ENCODE data around the gene BOK.

DNA sequence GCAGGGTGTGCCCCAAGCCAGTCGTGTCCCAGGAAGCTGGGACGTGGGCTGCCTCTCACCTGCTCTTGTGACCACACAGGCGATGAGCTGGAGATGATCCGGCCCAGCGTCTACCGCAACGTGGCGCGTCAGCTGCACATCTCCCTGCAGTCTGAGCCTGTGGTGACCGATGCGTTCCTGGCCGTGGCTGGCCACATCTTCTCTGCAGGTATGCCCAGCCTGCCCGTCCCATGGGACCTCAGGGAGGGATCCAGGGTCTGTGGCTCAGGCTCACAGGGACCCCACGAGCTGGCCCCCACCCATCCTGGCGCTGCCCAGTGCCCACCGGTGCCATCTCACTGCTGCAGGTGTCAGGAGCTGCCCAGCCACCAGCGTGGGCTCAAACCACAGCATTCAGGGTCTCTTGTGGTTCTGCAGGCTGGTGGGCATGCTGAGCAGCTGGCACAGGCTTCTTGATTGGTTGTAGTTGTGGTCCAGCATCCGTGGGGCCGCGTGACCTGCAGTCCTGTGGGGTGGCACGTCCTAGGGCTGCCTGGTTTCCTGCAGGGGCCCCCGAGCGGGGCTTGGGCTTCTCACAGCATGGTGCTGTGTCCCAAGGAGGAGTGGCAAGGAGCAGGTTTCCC lies 3.8 kb downstream of the BOK start:
- TF ChIP-seq, protein P1, sequence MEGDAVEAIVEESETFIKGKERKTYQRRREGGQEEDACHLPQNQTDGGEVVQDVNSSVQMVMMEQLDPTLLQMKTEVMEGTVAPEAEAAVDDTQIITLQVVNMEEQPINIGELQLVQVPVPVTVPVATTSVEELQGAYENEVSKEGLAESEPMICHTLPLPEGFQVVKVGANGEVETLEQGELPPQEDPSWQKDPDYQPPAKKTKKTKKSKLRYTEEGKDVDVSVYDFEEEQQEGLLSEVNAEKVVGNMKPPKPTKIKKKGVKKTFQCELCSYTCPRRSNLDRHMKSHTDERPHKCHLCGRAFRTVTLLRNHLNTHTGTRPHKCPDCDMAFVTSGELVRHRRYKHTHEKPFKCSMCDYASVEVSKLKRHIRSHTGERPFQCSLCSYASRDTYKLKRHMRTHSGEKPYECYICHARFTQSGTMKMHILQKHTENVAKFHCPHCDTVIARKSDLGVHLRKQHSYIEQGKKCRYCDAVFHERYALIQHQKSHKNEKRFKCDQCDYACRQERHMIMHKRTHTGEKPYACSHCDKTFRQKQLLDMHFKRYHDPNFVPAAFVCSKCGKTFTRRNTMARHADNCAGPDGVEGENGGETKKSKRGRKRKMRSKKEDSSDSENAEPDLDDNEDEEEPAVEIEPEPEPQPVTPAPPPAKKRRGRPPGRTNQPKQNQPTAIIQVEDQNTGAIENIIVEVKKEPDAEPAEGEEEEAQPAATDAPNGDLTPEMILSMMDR (IDR thresholded peaks at IDR 0.05; ENCODE audit: extremely low read depth in 1 of 2, insufficient read depth in 1 of 2, low read depth in 1 of 2, low read length in 2 of 2): no peak
- no peak for TF ChIP-seq POLR2AphosphoS5 (IDR thresholded peaks at IDR 0.05; ENCODE audit: insufficient read depth, low read depth, low read length)
- no peak for TF ChIP-seq POLR2A (IDR thresholded peaks at IDR 0.05; ENCODE audit: low read depth, low read length)
- TF ChIP-seq JUN (IDR thresholded peaks at IDR 0.05; ENCODE audit: borderline replicate concordance, insufficient read depth, insufficient read length, low read depth): no peak
